Measurements from ENCODE around the gene SAMD7. TPM values are rescaled to one million over a fixed set of nuclear protein-coding genes. Genes with fewer than 3 reads are reported as not detected.

Gene SAMD7
- total and polyA plus RNA-seq, 2 of the 13 experiments (the other 11 are each of a cell fraction or from before 2014, with no cell fraction given): not detected

- no peak for TF ChIP-seq ZNF784 (CRISPR knock-in tag; IDR thresholded peaks at IDR 0.05; ENCODE audit: borderline replicate concordance)
- TF ChIP-seq ZC3H4 (CRISPR knock-in tag; IDR thresholded peaks at IDR 0.05; ENCODE audit: borderline replicate concordance): no peak
- no peak for TF ChIP-seq ZNF224 (CRISPR knock-in tag; IDR thresholded peaks at IDR 0.05)
Measured at GRCh38 chr3:169923831-169924230, 12.5 kb downstream of the SAMD7 start (continued).

- in situ Hi-C loops (cut with HindIII; ENCODE audit: extremely low pct_ligation_motif_present, low pct_unique_long_range_greater_than_20kb): no loop called here
- CTCF ChIA-PET (ENCODE audit: low intra/inter-chr PET ratio, low total read pairs): no interaction called here
Measured at GRCh38 chr3:169929830-169930519, 18.6 kb downstream of the SAMD7 start.

More at GRCh38 chr3:169929830-169930519, 18.6 kb downstream of the SAMD7 start:
- no peak overlapping the region for H3K27ac ChIP-seq (ENCODE audit: extremely low read length, insufficient read depth, low read length)
- H3K4me1 ChIP-seq (ENCODE audit: insufficient read depth, low read length): no peaks in the 10 kb centered on the region
- H3K36me3 ChIP-seq (replicated peaks in 1 of 2; ENCODE audit: control insufficient read depth in 1 of 2, insufficient read depth in 2 of 2, low read length in 2 of 2): no peaks in the 10 kb centered on the region
- intact Hi-C loops (cut with micrococcal nuclease; ENCODE audit: unreplicated experiment): no loop called here
- no peak for FAIRE-seq
- DNase-seq (ENCODE audit: low spot score): no peak
- H3K9ac ChIP-seq (ENCODE audit: insufficient read depth, low read depth, low read length): no peak overlapping the region
- no peaks in the 10 kb centered on the region for H3K79me2 ChIP-seq (ENCODE audit: insufficient read depth, low read length)
- H2AFZ ChIP-seq (ENCODE audit: low read length): no peak overlapping the region
- POLR2A ChIA-PET: no interaction called here
- H3K9me3 ChIP-seq (ENCODE audit: low read length): no peaks in the 10 kb centered on the region
- TF ChIP-seq ZKSCAN5 (CRISPR knock-in tag; IDR thresholded peaks at IDR 0.05) (no peak), STAG1 (CRISPR knock-in tag; IDR thresholded peaks at IDR 0.05) (peak; percentile 23; the same call in 1 of the 2 replicates), FOXC1 (CRISPR knock-in tag; IDR thresholded peaks at IDR 0.05; ENCODE audit: borderline replicate concordance) (no peak), CTCF (CRISPR knock-in tag; IDR thresholded peaks at IDR 0.05) (0 out of 2 replicates have a peak, but pooled peaks have one; percentile 13), ZNF280B (CRISPR knock-in tag; IDR thresholded peaks at IDR 0.05; ENCODE audit: borderline replicate concordance) (no peak)
- no peaks in the 10 kb centered on the region for H4K20me1 ChIP-seq (ENCODE audit: insufficient read depth, low read length)
- peak; percentile 63 for ATAC-seq
- WGBS (ENCODE audit: low lambda C conversion rate): 52% methylated on average over 3 of the region's 3 CpGs
- no TSS peak for BruUV-seq (replicated peaks)
- no peak overlapping the region for H3K4me3 ChIP-seq (replicated peaks in 1 of 3; ENCODE audit: insufficient read depth in 1 of 3, low read depth in 2 of 3, low read length in 3 of 3)
- H3K4me2 ChIP-seq (ENCODE audit: low read depth, low read length): no peak overlapping the region
- H3K27me3 ChIP-seq (ENCODE audit: control insufficient read depth in 1 of 2, insufficient read depth in 2 of 2, low read length in 2 of 2): peaks cover 0 to 6% of the 10 kb centered on the region in 2 experiments; a peak in 2 of 5 replicates
